HG02840 (cell line): ENCODE results near the gene ANKRD55.
A peak's percentile ranks its signal among the peaks of the same experiment; 100 is the strongest.
"Not testable (repeated sequence)": the region's sequence is repeated elsewhere in the genome, so short reads cannot be mapped to it uniquely, and the experiment has no call there.

Experiments used
- ATAC-seq: cut with Tn5 transposase; IDR thresholded peaks from one replicate; pipeline ENCODE4 v1.9.1; 2021; ENCODE audit warnings: mild to moderate bottlenecking, moderate library complexity, moderate number of reproducible peaks; ENCODE audit not compliant: unreplicated experiment, low FRiP score

ANKRD55 gene

GRCh38 chr5:56147659-56148230, 85.4 kb downstream of the ANKRD55 start:
- ATAC-seq: no peak

DNA sequence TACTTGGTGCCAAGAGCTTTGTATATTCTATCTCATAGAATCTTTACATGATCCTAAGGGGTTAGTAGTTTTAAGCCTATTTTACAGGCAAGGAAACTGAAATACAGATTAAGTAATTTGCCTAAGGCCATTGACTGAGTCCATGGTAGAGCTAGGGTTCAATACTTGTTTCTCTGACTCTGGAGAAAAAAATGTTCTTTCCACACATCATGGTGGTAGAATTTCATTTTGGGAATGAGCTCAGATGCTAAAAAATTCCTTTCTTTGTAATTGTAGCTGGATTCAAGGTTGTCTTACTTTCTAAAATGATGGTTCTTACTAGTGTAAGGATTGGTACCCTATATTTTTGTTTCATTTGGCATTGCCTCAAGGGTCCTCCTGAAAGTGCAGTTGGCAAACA, 86.0 kb downstream of the ANKRD55 start:
- no peak for ATAC-seq

- no peak for ATAC-seq
Measured at GRCh38 chr5:56146674-56147073, 86.5 kb downstream of the ANKRD55 start.

GRCh38 chr5:56145511-56145910, 87.6 kb downstream of the ANKRD55 start:
- ATAC-seq: no peak

GRCh38 chr5:56145106-56145505, 88.0 kb downstream of the ANKRD55 start:
- no peak for ATAC-seq

- ATAC-seq: no peak
Measured at GRCh38 chr5:56144211-56144610, 88.9 kb downstream of the ANKRD55 start.

DNA sequence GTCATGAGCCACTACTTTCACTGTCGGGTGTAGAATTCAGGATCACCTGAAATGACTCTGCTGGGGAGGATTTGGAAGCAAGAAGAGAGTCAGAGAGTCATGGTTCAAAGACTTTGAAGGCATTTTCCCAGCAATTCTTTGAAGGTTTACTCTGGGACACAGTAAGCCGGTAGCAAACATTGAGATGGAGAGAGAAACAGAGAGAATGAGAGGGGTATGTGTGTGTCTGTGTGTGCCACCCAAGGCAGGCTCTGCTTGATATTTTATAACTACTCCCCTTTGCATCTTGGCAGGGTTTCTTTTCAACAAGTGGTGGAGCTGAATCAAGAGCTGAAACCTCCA, 89.8 kb downstream of the ANKRD55 start:
- no peak for ATAC-seq

- peak; percentile 77 for ATAC-seq
Measured at GRCh38 chr5:56142614-56143372, 90.3 kb downstream of the ANKRD55 start.

GRCh38 chr5:56142233-56142613, 90.9 kb downstream of the ANKRD55 start:
- ATAC-seq: no peak

- no peak for ATAC-seq
Measured at GRCh38 chr5:56140073-56140472, 93.1 kb downstream of the ANKRD55 start.

GRCh38 chr5:56130664-56131063, 102.5 kb downstream of the ANKRD55 start:
- ATAC-seq: no peak

DNA sequence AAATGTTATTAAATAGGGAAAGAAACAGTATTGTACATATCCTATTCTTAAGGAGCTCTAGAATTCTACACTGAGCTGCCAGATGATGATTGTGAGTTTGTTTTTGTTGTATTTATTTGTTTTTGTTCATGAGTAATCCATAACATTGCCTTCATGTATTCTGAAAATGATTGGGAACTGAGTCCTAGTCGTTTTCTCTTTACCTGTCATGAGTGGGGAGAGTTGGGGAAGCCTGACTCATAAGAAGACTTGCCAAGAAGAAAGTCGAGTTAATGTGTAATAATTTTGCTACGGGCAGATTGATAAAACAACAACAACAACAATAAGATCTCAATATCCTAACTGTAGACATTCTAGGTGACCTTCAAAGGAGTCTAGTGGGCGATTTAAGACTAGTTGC, 103.8 kb downstream of the ANKRD55 start:
- ATAC-seq: no peak

- no peak for ATAC-seq
Measured at GRCh38 chr5:56128113-56128512, 105.0 kb downstream of the ANKRD55 start.

DNA sequence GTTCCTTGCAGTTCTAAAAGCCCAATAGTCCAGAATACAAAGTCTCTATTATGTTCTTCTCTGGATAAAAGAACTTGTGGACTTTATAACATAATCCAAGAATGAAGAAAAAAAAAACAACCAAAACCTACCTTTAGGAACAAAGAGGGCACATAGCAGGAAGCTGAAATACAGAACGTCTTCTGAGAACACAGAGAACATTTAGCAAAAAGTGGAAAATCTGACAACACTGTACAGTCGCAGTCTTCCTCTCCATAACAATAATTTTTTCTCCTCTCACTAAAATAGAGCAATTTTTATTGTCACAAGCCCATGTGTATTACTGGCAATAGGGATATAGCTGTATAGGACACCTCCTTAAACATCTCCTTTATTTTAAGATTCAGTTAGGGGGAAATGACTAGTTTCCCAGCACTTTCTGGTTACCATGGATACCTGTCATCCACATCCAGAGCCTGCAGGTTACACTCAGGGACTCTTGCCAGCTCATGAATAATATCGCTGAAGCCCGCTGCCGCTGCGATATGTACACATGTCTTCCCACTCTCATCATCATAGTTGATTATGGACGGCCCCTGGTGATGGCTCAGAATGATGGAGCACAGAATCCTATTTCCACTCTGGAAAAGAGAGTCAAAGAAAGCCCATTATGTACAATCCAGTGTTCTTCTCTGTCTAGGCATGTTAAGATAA, 106.5 kb downstream of the ANKRD55 start:
- ATAC-seq: no peak

DNA sequence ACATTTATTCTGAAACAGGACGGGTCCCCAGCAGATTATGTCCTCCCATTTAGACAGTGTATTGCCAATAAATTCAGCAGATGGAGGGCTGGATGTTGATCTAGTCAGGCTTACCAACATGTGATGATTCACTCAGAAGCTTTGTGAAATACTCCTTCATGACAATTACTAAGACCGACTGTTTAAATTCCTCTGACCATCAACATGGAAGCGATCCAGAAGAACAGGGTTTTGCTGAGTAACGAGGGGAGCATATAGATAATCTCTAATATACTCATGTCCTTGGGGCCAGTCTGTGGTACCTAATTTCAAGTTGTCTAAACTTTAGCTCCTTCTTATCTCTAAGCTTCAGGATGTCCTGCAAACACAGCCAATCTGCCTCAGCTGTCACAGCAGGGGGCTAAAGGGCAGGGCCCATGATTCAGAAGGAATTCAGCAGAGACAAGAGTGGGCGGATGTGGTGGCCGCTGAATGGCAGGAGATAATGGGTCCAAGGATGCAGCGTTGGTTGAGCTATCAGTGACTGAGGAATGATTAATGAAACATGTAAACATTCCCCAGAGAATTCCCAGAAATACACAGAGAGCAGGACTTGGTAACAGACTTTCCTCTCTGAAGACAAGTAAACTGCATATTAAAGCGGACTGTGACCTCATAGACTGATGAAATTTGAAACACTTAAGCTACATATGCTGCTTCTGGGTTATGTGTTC, 109.4 kb downstream of the ANKRD55 start:
- no peak for ATAC-seq

GRCh38 chr5:56122360-56122985, 110.7 kb downstream of the ANKRD55 start:
- not testable (repeated sequence) for ATAC-seq

GRCh38 chr5:56119050-56119449, 114.1 kb downstream of the ANKRD55 start:
- ATAC-seq: no peak

DNA sequence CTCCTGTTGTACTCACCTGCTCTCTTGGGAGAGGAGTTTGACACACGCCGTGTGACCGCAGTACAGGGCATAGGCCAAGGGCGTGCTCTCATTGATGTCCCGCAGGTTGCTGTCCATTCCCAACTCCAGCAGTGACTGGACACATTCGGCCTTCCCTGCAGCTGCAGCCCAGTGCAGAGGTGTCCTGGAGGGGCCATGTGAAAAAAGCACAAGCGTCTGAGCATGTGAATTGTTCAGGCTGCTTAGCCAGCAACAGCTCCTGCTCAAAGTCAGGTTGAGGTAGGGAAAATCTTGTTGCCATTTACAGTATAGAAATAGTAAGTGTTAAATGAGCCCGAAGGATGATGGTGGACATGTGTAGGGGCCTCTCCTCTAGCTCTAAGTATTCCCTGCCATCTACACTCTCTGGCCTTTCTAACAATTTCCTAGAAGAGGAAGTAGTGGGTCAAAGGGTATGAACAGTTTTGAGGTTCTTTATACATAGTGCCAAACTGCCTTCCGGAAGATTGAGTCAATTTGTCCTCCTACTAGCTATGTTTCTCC, 116.5 kb downstream of the ANKRD55 start:
- ATAC-seq: no peak

DNA sequence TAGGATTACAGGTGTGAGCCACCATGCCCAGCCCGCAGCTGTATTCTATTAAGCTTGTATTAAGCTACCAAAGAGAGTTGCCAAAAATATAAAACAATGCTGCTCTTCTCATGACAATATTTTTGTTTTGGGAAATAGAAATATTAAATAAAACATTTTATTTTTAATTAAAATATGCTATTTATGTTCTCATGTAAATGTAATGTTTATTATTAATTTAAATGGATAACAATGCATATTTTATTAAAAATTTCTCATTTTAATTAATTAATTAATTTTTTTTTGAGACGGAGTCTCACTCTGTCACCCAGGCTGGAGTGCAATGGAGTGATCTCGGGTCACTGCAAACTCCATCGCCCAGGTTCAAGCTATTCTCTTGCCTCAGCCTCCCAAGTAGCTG, 117.5 kb downstream of the ANKRD55 start:
- ATAC-seq: no peak

DNA sequence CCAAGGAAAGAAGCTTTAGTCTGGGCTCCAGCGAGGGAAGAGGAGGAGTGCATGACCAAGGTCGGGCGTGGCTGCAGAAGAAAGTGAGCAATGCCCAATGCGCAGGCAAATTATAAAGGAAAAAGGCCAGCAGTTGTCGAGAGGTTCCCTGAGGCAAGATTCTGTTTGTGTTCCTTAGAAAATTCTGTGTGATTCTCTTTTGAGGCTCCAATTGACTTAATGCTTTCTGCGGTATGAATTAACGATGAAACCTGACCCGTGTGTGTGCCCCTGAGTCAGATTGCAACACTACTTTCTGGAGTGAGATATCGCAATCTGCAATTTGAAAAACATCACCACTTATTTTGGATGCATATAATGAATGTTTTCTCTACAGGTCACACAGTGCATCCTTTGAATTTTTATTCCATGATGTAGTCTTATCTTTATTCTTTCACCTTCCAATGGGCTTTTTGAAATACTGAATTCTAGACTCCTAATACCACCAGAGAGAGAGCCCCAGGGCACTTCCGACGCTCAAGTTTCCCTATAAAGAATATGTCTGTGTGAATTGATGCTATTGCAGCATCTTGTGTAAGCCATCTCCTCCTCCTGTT, 120.5 kb downstream of the ANKRD55 start:
- no peak for ATAC-seq
